Measurements from ENCODE around the gene WDR18.
"Not testable (repeated sequence)": the region's sequence is repeated elsewhere in the genome, so short reads cannot be mapped to it uniquely, and the experiment has no call there.

The WDR18 gene

DNA sequence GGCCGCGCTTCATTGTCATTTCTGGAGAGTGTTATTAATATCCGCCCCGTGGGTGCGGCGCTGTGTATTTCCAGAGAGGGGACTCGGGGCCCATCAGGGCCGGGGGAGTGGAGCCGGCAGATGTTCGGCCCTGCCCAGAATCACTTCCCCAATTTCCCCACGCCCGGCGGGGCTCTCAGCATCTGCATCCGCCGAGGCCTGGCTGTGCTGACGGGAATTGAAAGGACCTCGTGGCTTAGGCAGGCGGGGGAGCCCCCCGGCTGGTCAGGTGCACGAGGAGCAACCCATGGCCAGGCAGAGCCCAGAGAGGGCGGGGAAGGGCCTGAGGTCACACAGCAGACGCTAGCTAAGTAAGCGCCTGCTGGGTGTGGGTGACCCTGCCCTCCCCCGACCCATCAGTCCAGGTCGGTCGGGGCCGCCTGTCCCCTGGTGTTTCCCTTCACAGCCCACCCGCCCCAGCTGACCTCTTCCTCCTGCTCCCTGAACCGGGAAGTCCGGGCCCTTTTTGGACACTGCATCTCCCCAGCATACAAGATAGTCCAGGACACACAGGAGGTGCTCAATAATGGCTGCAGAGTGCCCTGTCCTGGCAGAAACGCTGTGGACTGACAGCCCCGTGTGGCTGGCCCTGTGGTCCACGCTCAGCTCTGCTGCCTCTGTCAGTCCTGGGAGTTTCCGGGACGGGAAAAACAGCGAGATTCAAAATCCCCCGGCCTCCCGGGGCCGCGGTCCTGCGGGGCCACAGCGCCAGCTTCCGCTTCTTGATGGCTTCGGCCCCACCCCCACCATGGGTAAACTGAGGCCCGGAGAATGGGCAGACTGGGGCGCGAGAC is 36.2 kb upstream of the WDR18 start:
- intact Hi-C loops (cut with DNase I): no loop called here
- DNase-seq: peak in 37 of 42 donors; percentile 16 to 71 (median 45)

GRCh38 chr19:948842-949496 is 35.2 kb upstream of the WDR18 start:
- intact Hi-C loops (cut with DNase I): no loop called here
- DNase-seq: no peak

DNA sequence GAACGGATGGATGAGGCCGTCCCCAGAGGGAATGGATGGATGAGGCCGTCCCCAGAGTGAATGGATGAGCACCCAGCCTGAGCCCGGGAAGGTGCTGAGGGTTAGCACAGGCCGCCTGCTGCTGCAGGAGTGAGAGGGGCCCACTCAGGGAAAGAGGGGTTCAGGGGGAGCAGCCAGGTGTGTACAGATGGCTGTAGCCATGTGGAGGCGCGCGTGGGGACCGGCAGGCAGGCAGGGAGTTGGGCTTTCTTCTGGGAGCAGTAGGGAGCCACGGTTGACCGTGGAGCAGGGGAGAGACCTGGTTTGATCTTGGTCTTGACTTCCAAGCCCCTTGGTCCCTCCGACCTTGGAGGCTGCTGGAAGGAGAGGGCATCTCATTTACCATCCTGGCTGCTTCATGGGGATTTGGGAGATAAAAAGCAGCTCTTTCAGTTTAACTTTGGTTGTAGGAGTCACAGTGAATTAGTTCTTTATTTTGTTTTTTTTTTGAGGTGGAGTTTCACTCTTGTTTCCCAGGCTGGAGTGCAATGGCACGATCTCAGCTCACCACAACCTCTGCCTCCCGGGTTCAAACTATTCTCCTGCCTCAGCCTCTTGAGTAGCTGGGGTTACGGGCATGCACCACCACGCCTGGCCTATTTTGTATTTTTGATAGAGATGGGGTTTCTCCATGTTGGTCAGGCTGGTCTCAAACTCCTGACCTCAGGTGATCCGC is 33.6 kb upstream of the WDR18 start:
- intact Hi-C loops (cut with DNase I): no loop called here
- DNase-seq: no peak

DNA sequence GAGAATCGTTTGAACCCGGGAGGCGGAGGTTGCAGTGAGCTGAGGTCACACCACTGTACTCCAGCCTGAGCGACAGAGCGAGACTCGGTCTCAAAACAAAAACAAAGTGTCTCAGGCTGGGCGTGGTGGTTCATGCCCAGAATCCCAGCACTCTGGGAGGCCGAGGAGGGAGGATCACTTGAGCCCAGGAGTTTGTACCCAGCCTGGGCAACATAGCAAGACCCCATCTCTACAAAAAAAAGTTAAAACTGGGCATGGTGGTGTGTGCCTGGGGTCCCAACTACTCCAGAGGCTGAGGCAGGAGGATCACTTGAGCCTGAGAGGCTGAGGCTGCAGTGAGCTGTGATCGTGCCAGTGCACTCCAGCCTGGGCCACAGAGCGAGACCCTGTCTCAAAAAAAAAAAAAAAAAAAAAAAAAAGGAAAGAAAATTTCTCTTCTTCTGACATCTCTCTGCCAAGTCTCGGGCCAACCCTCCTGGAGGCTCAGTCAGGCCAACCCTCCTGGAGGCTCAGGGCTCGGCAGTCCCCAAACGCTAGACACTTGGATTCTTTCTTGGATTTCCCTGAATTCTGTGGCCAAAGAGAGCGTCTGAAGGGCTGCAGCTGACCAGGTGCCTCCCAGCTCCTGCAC is 32.0 kb upstream of the WDR18 start:
- intact Hi-C loops (cut with DNase I): no loop called here

GRCh38 chr19:952680-953444 is 31.3 kb upstream of the WDR18 start:
- DNase-seq: no peak
- intact Hi-C loops (cut with DNase I): no loop called here

More for the DNA sequence above, 32.0 kb upstream of the WDR18 start:
- DNase-seq: no peak

DNA sequence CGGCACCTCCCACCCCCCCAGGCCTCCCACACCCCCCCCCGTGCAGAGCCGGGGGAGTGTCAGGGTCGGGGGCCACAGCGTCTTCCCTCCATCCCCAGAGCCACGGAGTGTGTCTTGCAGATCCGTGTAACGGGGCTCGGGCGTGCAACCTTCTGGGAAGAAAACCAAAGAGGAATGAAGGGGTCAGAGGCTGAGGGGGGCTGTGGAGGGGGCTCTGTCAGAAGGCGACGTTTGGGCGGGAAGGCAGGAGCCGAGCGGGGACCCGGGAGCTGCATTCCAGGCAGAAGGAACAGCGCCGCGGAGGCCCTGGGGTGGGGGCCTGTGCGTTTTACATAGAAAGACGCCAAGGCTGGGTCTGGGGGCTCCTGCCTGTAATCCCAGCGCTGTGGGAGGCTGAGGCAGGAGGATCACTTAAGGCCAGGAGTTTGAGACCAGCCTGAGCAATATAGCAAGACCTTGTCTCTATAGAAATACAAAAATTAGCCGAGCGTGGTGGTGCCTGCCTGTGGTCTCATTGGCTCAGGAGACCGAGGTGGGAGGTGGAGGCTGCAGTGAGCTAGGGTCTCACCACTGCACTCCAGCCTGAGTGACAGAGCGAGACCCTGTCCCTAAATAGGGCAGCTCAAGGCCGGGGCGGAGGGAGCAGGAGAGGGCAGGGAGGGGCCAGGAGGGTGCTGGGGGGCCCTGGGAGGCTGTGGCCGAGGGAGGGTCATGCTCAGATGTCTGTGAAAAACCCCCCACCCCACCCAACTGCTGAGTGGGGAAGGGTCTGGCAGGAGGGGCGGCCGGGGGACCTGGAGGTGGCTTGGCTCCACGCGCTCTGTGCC is 30.5 kb upstream of the WDR18 start:
- intact Hi-C loops (cut with DNase I): no loop called here
- DNase-seq: no peak

GRCh38 chr19:954272-954671 is 29.9 kb upstream of the WDR18 start:
- intact Hi-C loops (cut with DNase I): no loop called here
- no peak for DNase-seq

DNA sequence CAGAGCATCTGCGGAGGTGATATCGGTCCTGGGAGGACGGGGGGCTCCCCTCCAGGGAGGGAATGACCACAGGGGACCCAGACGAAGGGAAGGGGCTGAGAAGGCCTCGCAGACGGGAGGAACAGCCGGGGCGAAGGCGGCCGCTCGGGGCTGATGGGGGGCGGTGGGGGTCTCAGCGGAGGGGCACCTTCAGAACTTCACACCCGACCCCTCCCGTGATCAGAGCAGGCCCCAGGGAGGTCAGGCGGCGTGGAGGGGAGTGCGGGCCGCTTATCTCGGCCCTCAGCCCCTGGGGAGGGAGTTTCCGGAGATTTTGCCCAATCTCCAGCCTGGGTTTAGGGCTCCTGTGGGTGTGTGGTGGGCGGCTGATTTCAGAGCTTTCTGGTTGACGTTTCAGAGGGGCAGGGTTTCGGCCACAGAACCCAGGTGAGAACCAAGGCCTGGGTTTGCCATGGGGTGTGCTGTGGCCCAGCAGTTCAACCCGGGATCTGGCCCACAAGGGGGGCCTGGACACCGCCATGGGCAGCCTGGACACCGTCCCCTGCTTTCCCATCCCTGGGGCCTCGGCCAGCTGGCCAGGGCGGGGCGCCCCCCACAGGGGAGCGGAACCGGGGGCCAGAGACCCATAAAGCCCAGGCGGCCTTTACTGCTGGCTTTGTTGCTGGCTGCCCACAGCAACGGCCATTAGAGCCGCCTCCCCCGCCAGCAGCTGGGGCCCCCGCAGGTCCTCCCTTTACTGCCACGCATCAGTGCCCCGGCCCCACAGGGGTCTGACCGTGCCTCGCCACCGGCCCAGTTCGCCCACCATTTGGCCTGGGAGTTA is 29.3 kb upstream of the WDR18 start:
- intact Hi-C loops (cut with DNase I): no loop called here
- no peak for DNase-seq

GRCh38 chr19:955803-956765 is 28.1 kb upstream of the WDR18 start:
- intact Hi-C loops (cut with DNase I): no loop called here
- no peak for DNase-seq

DNA sequence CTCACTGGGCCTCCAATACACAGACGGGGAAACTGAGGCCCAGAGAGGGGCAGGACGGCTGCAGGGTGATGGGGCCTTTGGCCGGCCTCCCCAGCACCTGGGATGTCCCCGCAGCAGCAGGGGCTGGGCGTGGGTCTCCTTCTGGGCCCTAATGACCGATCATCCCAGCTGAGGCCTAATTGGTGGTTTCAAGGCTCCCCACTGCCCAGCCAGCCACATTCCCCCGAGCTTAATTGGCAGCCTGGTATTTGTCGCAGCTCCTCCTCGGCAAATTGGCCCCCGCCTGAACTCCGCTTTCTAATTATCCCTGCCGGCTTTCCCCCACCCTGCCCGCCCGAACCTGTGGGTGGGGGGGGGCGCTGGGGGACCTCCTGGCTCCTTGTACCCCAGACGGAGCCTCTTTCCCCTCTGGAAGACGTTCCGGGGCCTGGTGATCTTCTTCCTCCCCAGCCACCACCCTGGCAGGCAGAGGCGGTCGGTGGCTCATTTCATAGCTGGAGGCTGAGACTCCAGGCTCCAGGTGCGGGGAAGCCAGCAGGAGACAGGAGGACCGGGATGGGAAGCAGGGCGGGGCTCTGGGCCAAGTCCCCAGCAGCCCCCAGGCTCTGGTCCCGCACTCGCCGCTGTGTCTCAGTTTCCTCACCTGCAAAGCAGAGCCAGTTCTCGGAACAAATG is 27.2 kb upstream of the WDR18 start:
- no peak for DNase-seq
- intact Hi-C loops (cut with DNase I): no loop called here

DNA sequence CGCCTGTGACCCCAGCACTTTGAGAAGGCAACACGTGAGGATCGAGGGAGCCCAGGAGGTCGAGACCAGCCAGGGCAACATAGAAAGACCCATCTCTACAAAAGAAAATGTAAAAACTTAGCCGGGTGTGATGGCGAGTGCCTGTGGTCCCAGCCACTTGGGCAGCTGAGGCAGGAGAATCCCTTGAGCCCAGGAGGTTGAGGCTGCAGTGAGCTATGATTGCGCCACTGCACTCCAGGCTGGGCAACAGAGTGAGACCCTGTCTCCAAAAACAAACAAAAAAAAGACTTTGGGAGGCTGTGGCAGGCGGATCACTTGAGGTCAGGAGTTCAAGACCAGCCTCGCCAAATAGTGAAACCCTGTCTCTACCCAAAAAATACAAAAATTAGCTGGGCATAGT is 26.6 kb upstream of the WDR18 start:
- intact Hi-C loops (cut with DNase I); DNase-seq: not testable (repeated sequence)

DNA sequence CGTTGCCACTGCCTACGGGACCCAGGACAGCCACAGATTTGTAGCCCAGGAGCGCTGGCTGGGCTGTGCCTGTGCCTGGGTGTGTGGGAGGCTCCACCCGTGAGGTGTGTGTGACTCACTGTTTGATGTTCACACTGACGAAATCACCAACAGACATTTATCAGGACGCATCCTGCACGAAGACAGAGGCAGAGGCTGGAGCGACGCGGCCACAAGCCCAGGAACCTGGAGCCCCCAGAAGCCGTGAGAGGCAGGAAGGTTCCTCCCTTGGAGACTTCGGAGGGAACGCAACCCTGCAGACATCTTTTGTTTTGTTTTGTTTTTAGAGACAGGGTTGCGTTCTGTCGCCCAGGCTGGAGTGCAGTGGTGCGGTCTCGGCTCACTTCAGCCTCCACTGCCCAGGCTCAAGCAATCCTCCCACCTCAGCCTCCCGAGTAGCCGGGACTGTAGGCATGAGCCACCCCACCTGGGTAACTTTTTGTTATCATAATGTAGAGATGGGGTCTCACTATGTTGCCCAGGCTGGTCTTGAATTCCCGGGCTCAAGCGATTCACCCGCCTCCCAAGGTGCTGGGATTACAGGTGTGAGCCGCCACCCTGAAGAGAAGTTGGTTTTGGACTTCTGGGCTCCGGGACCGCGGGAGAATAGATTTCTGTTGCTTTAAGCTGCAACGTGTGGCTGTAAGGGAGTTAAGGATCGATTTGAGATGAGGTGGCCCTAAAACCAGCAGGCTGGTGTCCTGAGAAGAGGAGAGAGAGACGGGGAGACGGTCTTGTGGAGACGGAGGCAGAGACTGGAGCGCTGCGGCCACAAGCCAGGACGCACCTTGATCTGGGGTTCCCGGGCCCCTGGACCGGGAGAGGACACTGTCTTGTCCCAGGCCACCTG is 24.9 kb upstream of the WDR18 start:
- peak; percentile 15 to 89 (median 61) for DNase-seq
- intact Hi-C loops (cut with DNase I): no loop called here

- intact Hi-C loops (cut with DNase I): no loop called here
- DNase-seq: no peak
These were observed 24.1 kb upstream of the WDR18 start for GRCh38 chr19:960020-960419.

GRCh38 chr19:960601-960938 is 23.6 kb upstream of the WDR18 start:
- intact Hi-C loops (cut with DNase I): no loop called here
- DNase-seq: no peak
